Transverse colon (tissue), 4 donors: ENCODE data around the gene EYS. TPM values are rescaled to one million over a fixed set of nuclear protein-coding genes. Genes with fewer than 3 reads are reported as not detected.

ENCODE experiments used
- DNase-seq: peaks from one replicate; pipeline ENCODE4 v3.0.0-alpha.2; 2019
- H3K27ac ChIP-seq, 4 donors: fragments of 200-600 bp; sonication (generic); 2 replicates each; pipeline ENCODE4 v1.5.1; 2016 to 2018; ENCODE audit warnings: inconsistent platforms in 4 of 4
- H3K27me3 ChIP-seq: fragments of 200-600 bp; sonication (generic); 2 replicates; pipeline ENCODE4 v1.5.1; 2017; ENCODE audit warnings: inconsistent platforms
- H3K36me3 ChIP-seq, 4 donors: fragments of 200-600 bp; sonication (generic); 2 replicates each; pipeline ENCODE4 v1.5.1; 2017 to 2019; ENCODE audit warnings: inconsistent platforms in 4 of 4
- H3K4me1 ChIP-seq, 4 donors: fragments of 200-600 bp; sonication (generic); 2 replicates each; pipeline ENCODE4 v1.5.1; 2017 to 2020; ENCODE audit warnings: inconsistent platforms in 4 of 4
- H3K4me3 ChIP-seq, 4 donors: fragments of 200-600 bp; sonication (generic); 1 replicate in 1 of 4; 2 replicates in 3 of 4; pipeline versions ENCODE4 v1.5.1 to v1.6.1; 2017 to 2019; ENCODE audit warnings: inconsistent platforms in 4 of 4
- H3K9me3 ChIP-seq, 2 donors: fragments of 200-600 bp; sonication (generic); 2 replicates each; pipeline ENCODE4 v1.5.1; 2017 to 2019; ENCODE audit warnings: inconsistent platforms in 2 of 2
- CTCF ChIP-seq, 5 experiments: fragments of 200-600 bp in 3 of 5; fragments of 450-650 bp in 2 of 5; sonication (generic) in 3 of 5; IDR thresholded peaks; 1 replicate in 2 of 5; 2 replicates in 3 of 5; pipeline ENCODE4 v1.5.1; 2016 to 2017; ENCODE audit warnings: antibody characterized with exemption in 5 of 5, inconsistent platforms in 3 of 5, mild to moderate bottlenecking in 2 of 5, moderate library complexity in 1 of 5
- EP300 ChIP-seq: sonication (generic); formaldehyde crosslinking; IDR thresholded peaks from one replicate; pipeline ENCODE4 v1.6.1; 2017; ENCODE audit warnings: antibody characterized with exemption, low read depth
- POLR2A ChIP-seq: fragments of 450-650 bp; IDR thresholded peaks from one replicate; pipeline ENCODE4 v1.6.1; 2016; ENCODE audit warnings: antibody characterized with exemption, mild to moderate bottlenecking, moderate library complexity
- POLR2AphosphoS5 ChIP-seq, 3 donors: sonication (generic); formaldehyde crosslinking; IDR thresholded peaks; one replicate each; pipeline ENCODE4 v1.6.1; 2016; ENCODE audit warnings: antibody characterized with exemption in 3 of 3
- WGBS, 2 donors: methylation state at CpG; one replicate each; pipeline ENCODE4 v1.1.5; 2018; ENCODE audit warnings: low coverage in 1 of 2; 5-methylcytosine and 5-hydroxymethylcytosine counted together
- in situ Hi-C, 4 donors: fragments of 200-750 bp; cut with MboI; loops; one replicate each; pipeline versions ENCODE4 v1.15.0 to v1.15.1; 2017; ENCODE audit warnings: low sequenced_read_pairs in 3 of 4, low pct_ligation_motif_present in 1 of 4, low pct_unique_long_range_greater_than_20kb in 1 of 4
- intact Hi-C: fragments of 100-400 bp; cut with DNase I; formaldehyde crosslinking; loops from one replicate; pipeline ENCODE4 v1.15.1; 2023; ENCODE audit warnings: low total_unique reads
- total RNA-seq, 4 donors: library from RNA; depleted of rRNA; stranded (reverse); fragments of >200 nt; gene quantifications; one replicate each; pipeline ENCODE4 v1.1.0, GENCODE V29; 2016

The EYS gene
- total RNA-seq, 4 donors from 2014 or later: 0.41 TPM; not detected in 3

GRCh38 chr6:63690221-63690620 lies 2016.8 kb downstream of the EYS start:
- no peaks in the 10 kb centered on the region for H3K9me3 ChIP-seq
- H3K36me3 ChIP-seq: peaks cover 0 to 10% (median 0%) of the 10 kb centered on the region in 4 donors
- in situ Hi-C loops: no loop called here
- no peak overlapping the region for H3K27ac ChIP-seq
- intact Hi-C loops: no loop called here
- no peaks in the 10 kb centered on the region for H3K27me3 ChIP-seq
- no peak overlapping the region for H3K4me3 ChIP-seq
- no peak for TF ChIP-seq CTCF (IDR thresholded peaks at IDR 0.05)
- no peak for TF ChIP-seq POLR2A
- TF ChIP-seq EP300: no peak
- TF ChIP-seq POLR2AphosphoS5 (IDR thresholded peaks at IDR 0.05): no peak
- DNase-seq: no peak
- peaks cover 0 to 22% (median 9%) of the 10 kb centered on the region in 4 donors for H3K4me1 ChIP-seq

- Histone ChIP-seq H3K4me1 (peaks cover 0 to 24% (median 11%) of the 10 kb centered on the region in 4 donors), H3K9me3 (no peaks in the 10 kb centered on the region), H3K4me3 (no peak overlapping the region), H3K27ac (no peak overlapping the region), H3K36me3 (peaks cover 0 to 9% (median 0%) of the 10 kb centered on the region in 4 donors), H3K27me3 (no peaks in the 10 kb centered on the region)
- in situ Hi-C loops (no loop called here), intact Hi-C loops (no loop called here)
- TF ChIP-seq EP300 (no peak), POLR2AphosphoS5 (IDR thresholded peaks at IDR 0.05) (no peak), CTCF (IDR thresholded peaks at IDR 0.05) (no peak), POLR2A (no peak)
- no peak for DNase-seq
- WGBS, 2 donors: 87 to 90% methylated on average over 2 of the region's 2 CpGs
Observed at GRCh38 chr6:63689421-63689820, 2017.6 kb downstream of the EYS start.

- Histone ChIP-seq H3K4me3 (no peak overlapping the region), H3K9me3 (no peaks in the 10 kb centered on the region), H3K36me3 (peaks cover 0 to 29% (median 3%) of the 10 kb centered on the region in 4 donors), H3K4me1 (peaks cover 0 to 40% (median 11%) of the 10 kb centered on the region in 4 donors), H3K27ac (peak overlapping the region; percentile 32 to 53 (median 39)), H3K27me3 (no peaks in the 10 kb centered on the region)
- in situ Hi-C loops (no loop called here), intact Hi-C loops (no loop called here)
- no peak for TF ChIP-seq POLR2AphosphoS5 (IDR thresholded peaks at IDR 0.05)
- TF ChIP-seq EP300: no peak
- no peak for TF ChIP-seq POLR2A
- TF ChIP-seq CTCF (IDR thresholded peaks at IDR 0.05): no peak
- DNase-seq: no peak
- 60 to 69% methylated on average over 3 to 4 of the region's 4 CpGs for WGBS, 2 donors
Observed at GRCh38 chr6:63685446-63686379, 2021.3 kb downstream of the EYS start.

GRCh38 chr6:63683071-63683603 lies 2023.9 kb downstream of the EYS start:
- peaks cover 0 to 32% (median 3%) of the 10 kb centered on the region in 4 donors for H3K36me3 ChIP-seq
- H3K4me3 ChIP-seq: no peak overlapping the region
- H3K4me1 ChIP-seq: peaks cover 0 to 44% (median 11%) of the 10 kb centered on the region in 4 donors
- intact Hi-C loops: no loop called here
- no peak for DNase-seq
- WGBS, 2 donors: 73 to 89% methylated on average over 1 of the region's 1 CpG
- in situ Hi-C loops: no loop called here
- TF ChIP-seq POLR2A (no peak), POLR2AphosphoS5 (IDR thresholded peaks at IDR 0.05) (no peak), CTCF (IDR thresholded peaks at IDR 0.05) (no peak), EP300 (no peak)
- H3K9me3 ChIP-seq: no peaks in the 10 kb centered on the region
- no peak overlapping the region for H3K27ac ChIP-seq
- H3K27me3 ChIP-seq: no peaks in the 10 kb centered on the region
